HG02885 (cell line): ENCODE data around the gene ATG12.
A peak's percentile ranks its signal among the peaks of the same experiment; 100 is the strongest.
"Not testable (repeated sequence)": the region's sequence is repeated elsewhere in the genome, so short reads cannot be mapped to it uniquely, and the experiment has no call there.

ENCODE experiments used
- ATAC-seq: cut with Tn5 transposase; IDR thresholded peaks from one replicate; pipeline ENCODE4 v1.9.1; 2021; ENCODE audit warnings: mild to moderate bottlenecking; ENCODE audit not compliant: unreplicated experiment, poor library complexity

Gene ATG12

DNA sequence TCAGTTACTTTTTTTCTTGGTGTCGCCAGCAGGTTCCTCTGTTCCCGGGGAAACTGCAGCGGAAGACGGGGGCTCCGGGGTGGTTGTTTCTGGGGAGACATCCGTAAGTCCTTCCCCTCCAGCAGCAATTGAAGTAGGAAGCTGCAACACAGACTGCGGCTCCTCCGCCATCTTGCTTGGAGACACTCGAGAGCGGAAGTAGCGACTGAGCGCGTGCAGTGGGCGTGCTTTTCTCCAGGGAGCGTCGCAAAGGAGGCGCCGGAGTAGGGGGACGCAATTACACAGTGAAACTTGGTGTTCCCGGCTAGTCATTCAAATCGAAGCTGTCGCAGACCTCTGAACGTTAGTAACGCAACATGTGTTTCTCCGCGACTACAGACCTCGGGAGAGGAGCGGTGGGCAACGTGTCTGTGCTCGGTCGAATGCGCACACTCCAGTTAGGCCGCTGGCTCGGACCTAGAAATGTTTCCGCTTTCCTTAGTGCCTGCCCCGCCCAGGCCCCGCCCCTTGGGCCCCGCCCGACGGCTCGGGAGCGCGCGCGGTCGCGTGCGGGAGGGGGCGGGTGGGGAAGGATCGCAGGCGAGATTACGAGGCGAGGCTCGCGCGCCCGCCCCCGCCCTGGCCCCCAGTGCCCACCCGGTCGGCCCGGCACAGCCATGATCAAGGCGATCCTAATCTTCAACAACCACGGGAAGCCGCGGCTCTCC, at the start of gene ATG12, which contains the start of gene AP3S1:
TSS of gene ATG12 (minus strand) at position 184 of the 707 bp plus-strand sequence. CDS start at position 171, 13 bp downstream.
TSS of gene AP3S1 (plus strand) at position 554 of the 707 bp plus-strand sequence. CDS start at position 657, 103 bp downstream.
- ATAC-seq: peak; percentile 79

DNA sequence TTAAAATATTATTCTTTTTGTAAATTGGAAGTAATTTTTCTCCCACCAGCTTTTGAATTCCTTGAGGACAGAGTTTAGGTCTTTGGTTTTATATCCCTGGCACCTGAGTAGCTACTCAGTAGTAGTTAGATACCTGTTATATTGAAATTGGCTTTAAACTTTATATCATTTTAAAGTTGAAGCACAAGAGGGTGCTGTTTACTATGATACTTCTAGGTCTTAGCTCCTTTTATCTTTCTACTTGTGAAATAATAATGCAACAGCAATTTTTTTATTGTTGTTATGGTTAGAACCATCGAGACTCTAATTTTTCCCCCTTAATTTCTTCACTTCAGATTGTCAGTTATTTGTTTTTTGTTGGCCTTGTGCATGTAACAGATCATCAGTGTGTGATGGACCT, 46.7 kb upstream of the ATG12 start:
- ATAC-seq: no peak

GRCh38 chr5:115885208-115885607, 43.8 kb upstream of the ATG12 start:
- ATAC-seq: not testable (repeated sequence)

- no peak for ATAC-seq
Measured at GRCh38 chr5:115884704-115885103, 43.3 kb upstream of the ATG12 start.

DNA sequence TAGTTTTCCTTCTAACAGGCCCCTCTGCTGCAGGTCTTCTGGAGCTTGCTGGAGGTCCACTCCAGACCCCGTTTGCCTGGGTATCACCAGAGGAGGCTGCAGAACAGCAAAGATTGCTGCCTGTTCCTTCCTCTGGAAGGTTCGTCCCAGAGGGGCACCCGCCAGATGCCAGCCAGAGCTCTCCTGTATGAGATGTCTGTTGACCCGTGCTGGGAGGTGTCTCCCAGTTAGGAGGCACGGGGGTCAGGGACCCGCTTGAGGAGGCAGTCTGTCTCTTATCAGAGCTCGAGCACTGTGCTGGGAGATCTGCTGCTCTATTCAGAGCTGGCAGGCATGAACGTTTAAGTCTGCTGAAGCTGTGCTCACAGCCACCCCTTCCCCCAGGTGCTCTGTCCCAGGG, 41.1 kb upstream of the ATG12 start:
- not testable (repeated sequence) for ATAC-seq

GRCh38 chr5:115877342-115877741, 36.0 kb upstream of the ATG12 start:
- not testable (repeated sequence) for ATAC-seq

DNA sequence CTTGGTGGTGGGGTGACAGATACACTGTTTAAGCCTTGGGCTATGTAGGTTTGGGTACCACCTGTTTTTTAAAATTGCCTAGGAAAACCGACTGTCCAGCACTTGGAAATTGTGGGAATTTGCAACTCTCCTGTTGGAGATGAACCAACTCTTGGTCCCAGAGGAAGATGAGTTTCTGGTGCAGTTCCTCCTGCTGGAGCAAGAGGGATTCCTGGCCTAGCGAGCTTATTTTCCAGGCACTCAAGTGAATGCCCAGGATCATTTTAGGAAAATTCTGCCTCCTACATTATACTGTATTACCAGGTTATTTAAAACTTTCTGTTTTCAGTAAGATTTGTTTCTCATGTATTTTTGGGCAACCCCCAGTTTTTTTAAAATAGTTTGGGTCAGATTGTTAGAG, 34.1 kb upstream of the ATG12 start:
- no peak for ATAC-seq

DNA sequence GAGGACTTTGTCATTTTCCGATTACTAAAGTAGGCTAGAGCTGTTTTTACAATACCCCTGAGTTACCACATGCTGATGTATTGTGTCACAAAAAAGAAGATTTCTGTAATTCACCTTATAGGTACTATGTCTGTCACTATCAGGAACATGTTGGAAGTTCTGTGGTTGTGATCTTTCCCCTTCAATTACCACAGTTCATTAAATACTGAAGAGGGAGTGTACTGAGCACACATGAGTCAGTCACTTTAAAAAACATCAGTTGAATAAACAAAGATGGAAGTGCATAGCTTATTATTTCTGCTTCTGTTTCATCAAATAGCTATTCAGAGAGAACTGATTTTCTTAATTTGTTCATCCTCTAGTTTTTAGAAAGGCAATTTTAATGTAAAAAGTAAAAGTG, 32.0 kb upstream of the ATG12 start:
- ATAC-seq: no peak

GRCh38 chr5:115872447-115872846, 31.1 kb upstream of the ATG12 start:
- ATAC-seq: no peak

GRCh38 chr5:115869256-115869795, 28.0 kb upstream of the ATG12 start:
- ATAC-seq: no peak

DNA sequence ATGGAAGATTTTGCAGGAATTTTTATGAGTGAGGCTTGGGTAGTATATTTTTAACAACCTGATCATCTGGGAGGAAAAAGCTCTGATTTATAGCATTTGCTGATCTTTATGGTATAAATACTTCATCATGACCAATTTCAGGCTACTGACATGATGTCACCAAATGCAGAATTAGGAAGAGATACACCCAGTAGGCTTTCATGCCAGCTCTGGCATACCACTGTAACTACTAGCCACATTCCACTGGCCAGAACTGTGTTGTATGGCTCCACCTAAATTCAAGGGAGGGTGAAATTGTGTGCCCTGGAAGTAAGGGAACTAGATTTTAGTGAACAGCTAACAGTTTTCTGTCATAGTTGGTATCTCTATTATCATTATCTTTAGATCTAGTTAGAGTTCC, 18.0 kb upstream of the ATG12 start:
- ATAC-seq: no peak

DNA sequence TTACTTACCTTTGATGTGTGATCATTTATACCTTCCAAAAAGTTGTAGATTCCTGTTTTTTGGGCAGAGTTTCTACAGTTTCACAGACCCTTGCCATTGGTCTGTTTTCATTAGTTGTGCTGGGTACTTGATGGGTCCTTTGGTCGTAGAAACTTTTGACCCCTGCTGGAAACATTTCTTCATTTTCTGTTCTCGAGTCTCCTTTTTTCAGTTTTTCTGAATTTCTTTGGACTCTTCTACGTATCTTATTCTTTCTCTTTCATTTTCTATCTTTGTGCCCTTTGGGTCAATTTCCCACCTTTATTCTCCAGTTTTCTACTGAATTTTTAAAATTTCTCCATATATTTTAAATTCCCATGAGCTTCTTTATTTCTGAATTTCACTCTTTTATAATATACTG, 17.0 kb upstream of the ATG12 start:
- no peak for ATAC-seq

GRCh38 chr5:115857626-115858349, 16.4 kb upstream of the ATG12 start:
- no peak for ATAC-seq

GRCh38 chr5:115857057-115857479, 15.7 kb upstream of the ATG12 start:
- ATAC-seq: no peak

DNA sequence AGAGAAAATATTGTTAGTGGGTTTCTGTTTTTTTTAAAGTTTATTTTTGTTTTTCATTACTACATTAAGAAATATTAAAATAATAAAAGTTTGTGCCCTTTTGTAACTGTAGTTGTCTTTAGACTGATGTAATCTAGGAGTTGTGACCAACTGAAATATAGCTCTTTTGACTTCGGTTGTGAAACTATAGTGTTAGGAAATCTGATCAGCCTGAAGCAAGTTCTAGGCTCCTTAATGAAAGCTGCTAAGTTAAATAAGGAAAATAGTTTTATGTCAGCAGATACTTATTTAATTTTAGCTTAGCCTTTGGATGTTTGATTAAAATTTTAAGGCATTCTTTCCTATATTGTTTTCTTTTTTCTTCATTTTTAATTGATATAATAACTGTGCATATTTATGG, 14.6 kb upstream of the ATG12 start:
- ATAC-seq: no peak

GRCh38 chr5:115854139-115854538, 12.8 kb upstream of the ATG12 start:
- no peak for ATAC-seq

DNA sequence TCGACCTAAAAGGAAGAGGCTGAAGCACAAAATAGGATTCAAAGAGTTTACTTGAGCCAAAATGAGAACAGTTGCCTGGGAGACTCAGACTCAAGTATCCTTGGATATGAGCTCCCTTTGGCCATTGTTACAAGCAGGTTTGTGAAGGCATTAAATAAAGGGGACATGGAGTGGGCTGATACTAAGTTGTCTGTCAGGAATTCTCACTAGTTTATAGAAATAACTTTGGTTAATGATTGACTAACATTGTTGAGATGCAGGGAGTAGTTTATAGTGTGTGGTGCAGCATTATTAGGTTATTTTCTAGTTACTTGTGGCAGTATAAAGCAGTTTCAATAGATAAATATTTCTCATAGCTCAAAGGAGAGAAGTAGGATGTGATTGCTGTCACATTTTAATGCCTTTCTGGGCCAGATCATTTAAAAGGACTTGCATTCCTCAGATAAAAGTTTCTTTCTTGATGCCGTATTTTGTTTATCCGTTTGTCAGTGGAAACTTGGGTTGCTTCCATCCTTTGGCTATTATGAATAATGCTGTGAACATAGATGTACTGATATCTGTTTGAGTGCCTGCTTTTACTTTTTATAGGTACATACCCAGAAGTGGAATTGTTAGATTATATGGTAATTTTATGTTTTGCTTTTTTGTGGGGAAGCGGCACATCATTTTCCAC, 9.5 kb upstream of the ATG12 start:
- ATAC-seq: no peak

DNA sequence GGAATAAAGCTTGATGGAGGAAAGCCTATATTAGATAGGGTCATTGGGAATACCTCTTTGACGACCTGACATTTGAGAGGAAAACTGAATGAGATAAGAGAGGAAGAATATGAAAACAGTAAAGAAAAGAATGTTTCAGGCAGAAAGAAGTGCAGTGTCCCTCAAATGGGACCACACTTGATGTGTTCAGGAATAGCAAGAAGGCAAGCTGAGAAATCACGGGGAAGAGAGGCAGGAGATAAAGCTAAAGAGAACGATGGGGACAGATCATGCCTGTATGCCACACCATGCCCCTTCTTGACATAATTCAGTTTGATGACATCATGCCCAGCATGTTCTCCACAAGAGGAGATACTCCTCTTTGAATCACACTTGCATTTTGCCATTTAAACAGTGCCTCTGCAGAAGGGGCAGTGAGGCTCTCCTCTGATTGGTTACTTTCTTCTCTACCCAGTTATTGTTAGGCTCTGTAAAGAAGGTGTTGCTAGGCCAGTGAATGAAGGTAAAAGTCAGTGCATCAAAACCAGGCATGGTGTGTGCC, 8.0 kb upstream of the ATG12 start:
- ATAC-seq: no peak

- no peak for ATAC-seq
Measured at GRCh38 chr5:115847290-115847689, 5.9 kb upstream of the ATG12 start.

DNA sequence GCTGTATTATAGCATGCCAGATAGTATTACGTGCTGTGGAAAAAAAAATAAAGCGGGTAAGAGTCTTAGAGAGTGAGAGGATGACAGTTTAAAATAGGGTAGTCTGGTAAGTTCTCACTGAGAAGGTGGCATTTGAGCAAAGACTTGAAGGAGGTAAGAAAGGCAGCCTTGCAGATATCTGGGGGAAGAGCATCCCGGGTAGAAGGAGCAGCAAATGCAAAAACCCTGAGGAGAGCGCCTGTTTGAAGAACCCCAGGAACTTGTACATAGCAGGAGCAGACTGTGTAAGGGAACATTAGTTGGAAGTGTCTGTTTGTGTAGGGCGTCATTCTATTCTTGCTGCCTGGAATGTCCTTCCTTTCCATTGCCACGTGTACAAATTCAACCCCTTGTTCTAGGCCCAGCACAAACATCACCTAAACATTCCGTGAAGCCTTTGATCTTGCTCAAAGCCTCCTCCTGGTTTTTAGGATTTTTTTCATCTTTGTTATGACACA, 3.0 kb upstream of the ATG12 start:
- no peak for ATAC-seq
